ENCODE data around the gene ENDOG.
"Not testable (repeated sequence)": the region's sequence is repeated elsewhere in the genome, so short reads cannot be mapped to it uniquely, and the experiment has no call there.

ENDOG gene

DNA sequence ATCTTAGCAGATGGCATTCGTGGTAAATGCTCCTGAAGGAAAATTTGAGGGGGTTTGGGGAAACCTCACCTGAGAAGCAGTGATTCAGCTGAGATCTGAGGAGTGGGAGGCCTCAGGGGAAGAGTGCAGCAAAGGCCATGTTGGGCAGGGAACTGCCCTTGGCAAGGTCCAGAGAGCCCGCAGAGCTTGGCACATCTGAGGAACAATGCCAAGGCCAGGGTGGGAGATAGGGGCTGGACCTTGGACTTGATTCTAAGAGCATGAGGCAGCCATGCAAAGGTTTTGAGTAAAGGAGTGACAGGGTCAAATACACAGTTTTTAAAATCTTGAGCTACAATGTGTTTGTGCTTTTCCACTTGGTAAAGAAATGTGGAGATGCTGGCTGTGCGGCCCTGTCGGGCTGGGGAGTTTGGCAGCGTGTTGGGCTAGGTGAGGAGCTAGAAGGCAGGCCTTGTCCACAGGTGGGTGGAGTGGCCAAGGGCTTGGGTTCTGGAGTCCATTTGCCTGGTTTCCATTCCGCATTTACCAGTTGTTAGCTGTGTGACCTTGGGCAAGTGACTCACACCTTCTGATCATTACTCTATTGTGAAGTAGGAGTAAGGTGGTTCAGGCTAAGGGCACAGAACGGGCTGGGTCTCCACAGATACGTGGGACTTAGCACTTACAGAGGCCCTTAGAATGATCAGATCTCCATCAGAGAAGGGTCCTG is 25.2 kb upstream of the ENDOG start:
- TF ChIP-seq, protein P1, sequence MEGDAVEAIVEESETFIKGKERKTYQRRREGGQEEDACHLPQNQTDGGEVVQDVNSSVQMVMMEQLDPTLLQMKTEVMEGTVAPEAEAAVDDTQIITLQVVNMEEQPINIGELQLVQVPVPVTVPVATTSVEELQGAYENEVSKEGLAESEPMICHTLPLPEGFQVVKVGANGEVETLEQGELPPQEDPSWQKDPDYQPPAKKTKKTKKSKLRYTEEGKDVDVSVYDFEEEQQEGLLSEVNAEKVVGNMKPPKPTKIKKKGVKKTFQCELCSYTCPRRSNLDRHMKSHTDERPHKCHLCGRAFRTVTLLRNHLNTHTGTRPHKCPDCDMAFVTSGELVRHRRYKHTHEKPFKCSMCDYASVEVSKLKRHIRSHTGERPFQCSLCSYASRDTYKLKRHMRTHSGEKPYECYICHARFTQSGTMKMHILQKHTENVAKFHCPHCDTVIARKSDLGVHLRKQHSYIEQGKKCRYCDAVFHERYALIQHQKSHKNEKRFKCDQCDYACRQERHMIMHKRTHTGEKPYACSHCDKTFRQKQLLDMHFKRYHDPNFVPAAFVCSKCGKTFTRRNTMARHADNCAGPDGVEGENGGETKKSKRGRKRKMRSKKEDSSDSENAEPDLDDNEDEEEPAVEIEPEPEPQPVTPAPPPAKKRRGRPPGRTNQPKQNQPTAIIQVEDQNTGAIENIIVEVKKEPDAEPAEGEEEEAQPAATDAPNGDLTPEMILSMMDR (IDR thresholded peaks at IDR 0.05; ENCODE audit: low read depth, low read length) = no peak
- TF ChIP-seq MYC (IDR thresholded peaks at IDR 0.05; ENCODE audit: low read depth, low read length) (no peak), POLR2A (IDR thresholded peaks at IDR 0.05; ENCODE audit: extremely low read depth, insufficient read length) (no peak)
- TF ChIP-seq, protein P2, sequence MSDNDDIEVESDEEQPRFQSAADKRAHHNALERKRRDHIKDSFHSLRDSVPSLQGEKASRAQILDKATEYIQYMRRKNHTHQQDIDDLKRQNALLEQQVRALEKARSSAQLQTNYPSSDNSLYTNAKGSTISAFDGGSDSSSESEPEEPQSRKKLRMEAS (IDR thresholded peaks at IDR 0.05; ENCODE audit: low read depth, low read length) = no peak
- no peak overlapping the region for H3K4me3 ChIP-seq (ENCODE audit: low read depth, low read length)
- DNase-seq (ENCODE audit: low read depth) = no peak

DNA sequence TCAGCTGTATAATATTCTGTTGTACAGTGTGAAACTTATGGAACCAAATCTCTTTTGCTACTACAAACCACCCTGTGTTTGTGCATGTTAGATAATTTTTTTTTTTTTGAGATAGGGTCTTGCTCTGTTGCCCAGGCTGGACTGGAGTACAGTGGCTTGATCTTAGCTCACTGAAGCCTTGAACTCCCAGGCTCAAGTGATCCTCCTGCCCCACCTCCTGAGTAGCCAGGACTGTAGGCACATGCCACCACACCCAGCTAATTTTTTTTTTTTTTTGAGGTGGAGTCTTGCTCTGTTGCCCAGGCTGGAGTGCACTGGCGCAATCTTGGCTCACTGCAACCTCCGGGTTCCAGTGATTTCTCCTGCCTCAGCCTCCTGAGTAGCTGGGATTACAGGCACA is 23.3 kb upstream of the ENDOG start:
- not testable (repeated sequence) for DNase-seq (ENCODE audit: low read depth); H3K4me3 ChIP-seq (ENCODE audit: low read depth, low read length)

DNA sequence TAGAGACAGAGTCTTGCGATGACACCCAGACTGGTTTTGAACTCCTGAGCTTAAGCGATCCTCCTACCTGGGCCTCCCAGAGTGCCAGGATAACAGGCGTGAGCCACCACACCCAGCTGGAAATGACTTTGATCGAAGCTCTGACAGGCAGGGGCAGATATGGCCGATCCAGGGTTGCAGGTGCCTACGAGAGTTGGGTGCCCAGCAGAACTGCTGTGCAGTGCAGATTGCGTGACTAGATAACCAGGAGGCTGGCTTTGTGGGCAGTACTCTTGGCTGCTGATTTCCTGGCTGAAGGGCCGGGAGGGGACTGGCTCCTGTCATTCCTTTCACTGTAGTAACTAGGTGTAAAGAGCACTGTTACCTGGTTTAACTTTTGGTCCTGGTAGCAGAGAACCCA is 19.4 kb upstream of the ENDOG start:
- TF ChIP-seq POLR2A (IDR thresholded peaks at IDR 0.05; ENCODE audit: extremely low read depth, insufficient read length) = no peak
- TF ChIP-seq, protein P1 (IDR thresholded peaks at IDR 0.05; ENCODE audit: low read depth, low read length) = no peak
- no peak for TF ChIP-seq MYC (IDR thresholded peaks at IDR 0.05; ENCODE audit: low read depth, low read length)
- TF ChIP-seq, protein P2 (IDR thresholded peaks at IDR 0.05; ENCODE audit: low read depth, low read length) = no peak
- DNase-seq (ENCODE audit: low read depth) = no peak
- no peak overlapping the region for H3K4me3 ChIP-seq (ENCODE audit: low read depth, low read length)

DNA sequence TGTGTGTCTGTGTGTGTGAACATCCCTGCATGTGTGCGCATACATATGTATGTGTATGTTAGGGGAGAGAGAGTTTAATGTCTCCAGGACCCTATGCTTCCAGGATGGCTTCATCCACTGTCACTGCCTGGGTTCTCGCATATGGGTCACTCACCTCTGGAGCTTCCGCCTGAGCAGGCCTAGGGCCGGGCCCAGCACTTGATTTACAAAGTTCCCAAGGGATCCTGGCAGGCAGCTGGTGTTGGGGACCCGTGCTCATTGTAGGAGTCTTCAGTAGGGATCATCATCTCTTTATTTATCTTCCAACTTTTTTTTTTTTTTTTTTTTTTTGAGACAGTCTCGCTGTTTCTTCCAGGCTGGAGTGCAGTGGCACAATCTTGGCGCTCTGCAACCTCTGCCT is 18.2 kb upstream of the ENDOG start:
- no peak for TF ChIP-seq POLR2A (IDR thresholded peaks at IDR 0.05; ENCODE audit: extremely low read depth, insufficient read length)
- no peak for TF ChIP-seq MYC (IDR thresholded peaks at IDR 0.05; ENCODE audit: low read depth, low read length)
- TF ChIP-seq, protein P1 (IDR thresholded peaks at IDR 0.05; ENCODE audit: low read depth, low read length) = no peak
- TF ChIP-seq, protein P2 (IDR thresholded peaks at IDR 0.05; ENCODE audit: low read depth, low read length) = no peak
- H3K4me3 ChIP-seq (ENCODE audit: low read depth, low read length) = no peak overlapping the region
- DNase-seq (ENCODE audit: low read depth) = no peak

DNA sequence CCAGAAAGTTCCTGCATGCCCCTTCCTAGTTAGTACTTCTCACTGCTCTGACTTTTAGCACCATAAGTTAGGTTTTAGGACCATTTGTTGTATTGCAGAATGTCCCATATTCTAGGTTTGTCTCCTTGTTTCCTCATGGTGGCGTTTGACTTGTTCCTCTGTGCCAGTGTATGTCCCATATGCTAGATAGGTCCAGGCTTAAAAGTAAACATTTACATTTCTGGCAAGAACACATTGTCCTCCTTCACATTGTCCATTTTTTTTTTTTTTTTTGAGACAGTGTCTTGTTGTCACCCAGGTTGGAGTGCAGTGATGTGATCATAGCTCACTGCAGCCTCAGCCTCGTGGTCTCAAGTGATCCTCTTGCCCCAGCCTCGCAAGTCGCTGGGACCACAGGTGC is 15.8 kb upstream of the ENDOG start:
- DNase-seq (ENCODE audit: low read depth) = no peak
- H3K4me3 ChIP-seq (ENCODE audit: low read depth, low read length) = no peak overlapping the region
- no peak for TF ChIP-seq MYC (IDR thresholded peaks at IDR 0.05; ENCODE audit: low read depth, low read length)
- TF ChIP-seq, protein P1 (IDR thresholded peaks at IDR 0.05; ENCODE audit: low read depth, low read length) = no peak
- TF ChIP-seq, protein P2 (IDR thresholded peaks at IDR 0.05; ENCODE audit: low read depth, low read length) = no peak
- TF ChIP-seq POLR2A (IDR thresholded peaks at IDR 0.05; ENCODE audit: extremely low read depth, insufficient read length) = no peak

DNA sequence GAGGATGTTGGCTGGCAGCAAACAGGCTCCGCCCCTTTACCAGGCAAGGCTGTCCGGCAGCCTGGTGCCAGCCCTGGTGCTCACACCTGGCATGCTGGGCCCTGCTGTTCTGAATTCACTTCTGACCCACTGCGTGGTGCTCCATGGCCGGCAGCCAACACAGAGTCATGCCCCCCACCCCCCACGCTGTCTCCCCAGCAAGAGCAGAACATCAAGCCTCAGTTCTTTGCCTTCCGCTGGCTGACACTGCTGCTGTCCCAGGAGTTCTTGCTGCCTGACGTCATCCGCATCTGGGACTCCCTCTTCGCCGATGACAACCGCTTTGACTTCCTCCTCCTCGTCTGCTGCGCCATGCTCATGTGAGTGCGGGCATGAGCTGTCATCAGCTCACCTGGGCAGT is 12.6 kb upstream of the ENDOG start:
- DNase-seq (ENCODE audit: low read depth) = no peak
- H3K4me3 ChIP-seq (ENCODE audit: low read depth, low read length) = no peak overlapping the region
- TF ChIP-seq POLR2A (IDR thresholded peaks at IDR 0.05; ENCODE audit: extremely low read depth, insufficient read length) = no peak
- TF ChIP-seq, protein P2 (IDR thresholded peaks at IDR 0.05; ENCODE audit: low read depth, low read length) = no peak
- no peak for TF ChIP-seq MYC (IDR thresholded peaks at IDR 0.05; ENCODE audit: low read depth, low read length)
- TF ChIP-seq, protein P1 (IDR thresholded peaks at IDR 0.05; ENCODE audit: low read depth, low read length) = no peak
